Measurements from ENCODE around the gene AMPH. TPM values are rescaled to one million over a fixed set of nuclear protein-coding genes. Genes with fewer than 3 reads are reported as not detected.

Gene AMPH
- polyA plus RNA-seq, 1 donor (not counting 4 experiments of a cell fraction or from before 2014, with no cell fraction given), result not detected

GRCh38 chr7:38502848-38503247 lies 128.3 kb downstream of the AMPH start:
- H2AFZ ChIP-seq (ENCODE audit: control insufficient read depth, low read length), result no peak overlapping the region
- H3K9ac ChIP-seq (ENCODE audit: control insufficient read depth, extremely low read depth, insufficient read depth, low read length), result no peak overlapping the region
- no peaks in the 10 kb centered on the region for H3K9me3 ChIP-seq (ENCODE audit: control insufficient read depth, low read depth, low read length)
- H3K9me1 ChIP-seq (ENCODE audit: control insufficient read depth, extremely low read depth, insufficient read depth, low read length), result no peaks in the 10 kb centered on the region
- dilution Hi-C loops (cut with MboI; ENCODE audit: extremely low pct_ligation_motif_present, low sequenced_read_pairs), result no loop called here
- H3K36me3 ChIP-seq (ENCODE audit: control insufficient read depth in 2 of 2, extremely low read depth in 1 of 2, insufficient read depth in 2 of 2, low read length in 2 of 2), result no peaks in the 10 kb centered on the region
- no peaks in the 10 kb centered on the region for H3K27me3 ChIP-seq (ENCODE audit: control insufficient read depth, extremely low read depth, insufficient read depth, low read length)
- DNase-seq (ENCODE audit: low read depth, low spot score) (no peak), FAIRE-seq (no peak)
- TF ChIP-seq, protein P1, sequence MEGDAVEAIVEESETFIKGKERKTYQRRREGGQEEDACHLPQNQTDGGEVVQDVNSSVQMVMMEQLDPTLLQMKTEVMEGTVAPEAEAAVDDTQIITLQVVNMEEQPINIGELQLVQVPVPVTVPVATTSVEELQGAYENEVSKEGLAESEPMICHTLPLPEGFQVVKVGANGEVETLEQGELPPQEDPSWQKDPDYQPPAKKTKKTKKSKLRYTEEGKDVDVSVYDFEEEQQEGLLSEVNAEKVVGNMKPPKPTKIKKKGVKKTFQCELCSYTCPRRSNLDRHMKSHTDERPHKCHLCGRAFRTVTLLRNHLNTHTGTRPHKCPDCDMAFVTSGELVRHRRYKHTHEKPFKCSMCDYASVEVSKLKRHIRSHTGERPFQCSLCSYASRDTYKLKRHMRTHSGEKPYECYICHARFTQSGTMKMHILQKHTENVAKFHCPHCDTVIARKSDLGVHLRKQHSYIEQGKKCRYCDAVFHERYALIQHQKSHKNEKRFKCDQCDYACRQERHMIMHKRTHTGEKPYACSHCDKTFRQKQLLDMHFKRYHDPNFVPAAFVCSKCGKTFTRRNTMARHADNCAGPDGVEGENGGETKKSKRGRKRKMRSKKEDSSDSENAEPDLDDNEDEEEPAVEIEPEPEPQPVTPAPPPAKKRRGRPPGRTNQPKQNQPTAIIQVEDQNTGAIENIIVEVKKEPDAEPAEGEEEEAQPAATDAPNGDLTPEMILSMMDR (optimal IDR thresholded peaks at IDR 0.05 in 1 of 3, IDR thresholded peaks at IDR 0.05 in 1 of 3, conservative IDR thresholded peaks at IDR 0.05 in 1 of 3; ENCODE audit: extremely low read depth in 1 of 3, insufficient read depth in 2 of 3, low read length in 3 of 3), result no peak
- no peak for TF ChIP-seq EZH2 (IDR thresholded peaks at IDR 0.05; ENCODE audit: low read length)
- no peaks in the 10 kb centered on the region for H3K4me1 ChIP-seq (ENCODE audit: control insufficient read depth, extremely low read depth, insufficient read depth, low read length)
- H4K20me1 ChIP-seq (ENCODE audit: control insufficient read depth, extremely low read depth, insufficient read depth, low read length), result no peaks in the 10 kb centered on the region
- no peak overlapping the region for H3K27ac ChIP-seq (ENCODE audit: control insufficient read depth, insufficient read depth, low read length)
- no peaks in the 10 kb centered on the region for H3K79me2 ChIP-seq (ENCODE audit: control insufficient read depth, insufficient read depth, low read length)
- H3K4me3 ChIP-seq (ENCODE audit: control insufficient read depth in 2 of 3, extremely low read depth in 1 of 3, insufficient read depth in 2 of 3, low read depth in 1 of 3, low read length in 3 of 3), result no peak overlapping the region
- H3K4me2 ChIP-seq (ENCODE audit: control insufficient read depth, extremely low read depth, insufficient read depth, low read depth, low read length), result no peak overlapping the region

- H3K9me1 ChIP-seq (ENCODE audit: control insufficient read depth, extremely low read depth, insufficient read depth, low read length), result no peaks in the 10 kb centered on the region
- no peaks in the 10 kb centered on the region for H3K27me3 ChIP-seq (ENCODE audit: control insufficient read depth, extremely low read depth, insufficient read depth, low read length)
- H3K4me2 ChIP-seq (ENCODE audit: control insufficient read depth, extremely low read depth, insufficient read depth, low read depth, low read length), result no peak overlapping the region
- H3K36me3 ChIP-seq (ENCODE audit: control insufficient read depth in 2 of 2, extremely low read depth in 1 of 2, insufficient read depth in 2 of 2, low read length in 2 of 2), result no peaks in the 10 kb centered on the region
- TF ChIP-seq, protein P1 (optimal IDR thresholded peaks at IDR 0.05 in 1 of 3, IDR thresholded peaks at IDR 0.05 in 1 of 3, conservative IDR thresholded peaks at IDR 0.05 in 1 of 3; ENCODE audit: extremely low read depth in 1 of 3, insufficient read depth in 2 of 3, low read length in 3 of 3), result no peak
- TF ChIP-seq EZH2 (IDR thresholded peaks at IDR 0.05; ENCODE audit: low read length), result no peak
- H3K79me2 ChIP-seq (ENCODE audit: control insufficient read depth, insufficient read depth, low read length), result no peaks in the 10 kb centered on the region
- DNase-seq (ENCODE audit: low read depth, low spot score), result no peak
- dilution Hi-C loops (cut with MboI; ENCODE audit: extremely low pct_ligation_motif_present, low sequenced_read_pairs), result no loop called here
- H3K4me3 ChIP-seq (ENCODE audit: control insufficient read depth in 2 of 3, extremely low read depth in 1 of 3, insufficient read depth in 2 of 3, low read depth in 1 of 3, low read length in 3 of 3), result no peak overlapping the region
- no peaks in the 10 kb centered on the region for H3K9me3 ChIP-seq (ENCODE audit: control insufficient read depth, low read depth, low read length)
- no peak overlapping the region for H3K9ac ChIP-seq (ENCODE audit: control insufficient read depth, extremely low read depth, insufficient read depth, low read length)
- no peak overlapping the region for H3K27ac ChIP-seq (ENCODE audit: control insufficient read depth, insufficient read depth, low read length)
- FAIRE-seq, result no peak
- H3K4me1 ChIP-seq (ENCODE audit: control insufficient read depth, extremely low read depth, insufficient read depth, low read length), result no peaks in the 10 kb centered on the region
- no peak overlapping the region for H2AFZ ChIP-seq (ENCODE audit: control insufficient read depth, low read length)
- H4K20me1 ChIP-seq (ENCODE audit: control insufficient read depth, extremely low read depth, insufficient read depth, low read length), result no peaks in the 10 kb centered on the region
Observed at GRCh38 chr7:38502289-38502688, 128.9 kb downstream of the AMPH start.
